LoVo (cell line): ENCODE data around the gene PTTG1.
"Not testable (repeated sequence)": the region's sequence is repeated elsewhere in the genome, so short reads cannot be mapped to it uniquely, and the experiment has no call there.

Experiments used
- DNase-seq: peaks from one replicate; pipeline ENCODE4 v3.0.0-alpha.2; 2016; ENCODE audit warnings: low spot score

The PTTG1 gene

DNA sequence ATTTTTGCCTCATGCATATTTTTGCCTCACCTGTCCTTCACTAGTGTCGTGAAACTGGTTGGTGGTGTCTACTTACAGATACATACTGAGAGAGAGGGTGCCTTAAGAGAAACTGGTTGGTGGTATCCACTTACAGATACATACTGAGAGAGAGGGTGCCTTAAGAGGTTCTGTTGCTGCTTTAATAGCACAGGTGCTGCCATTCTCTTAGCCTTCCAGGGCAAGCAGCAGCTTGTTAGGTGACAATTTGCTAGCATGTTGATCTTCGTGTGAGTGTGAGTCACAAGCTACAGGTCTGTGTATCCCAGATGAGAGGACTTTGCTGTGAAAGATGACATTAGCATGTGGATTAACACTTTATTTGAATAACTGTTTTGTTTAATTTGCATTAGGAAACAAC, 1.4 kb downstream of the PTTG1 start:
- no peak for DNase-seq

DNA sequence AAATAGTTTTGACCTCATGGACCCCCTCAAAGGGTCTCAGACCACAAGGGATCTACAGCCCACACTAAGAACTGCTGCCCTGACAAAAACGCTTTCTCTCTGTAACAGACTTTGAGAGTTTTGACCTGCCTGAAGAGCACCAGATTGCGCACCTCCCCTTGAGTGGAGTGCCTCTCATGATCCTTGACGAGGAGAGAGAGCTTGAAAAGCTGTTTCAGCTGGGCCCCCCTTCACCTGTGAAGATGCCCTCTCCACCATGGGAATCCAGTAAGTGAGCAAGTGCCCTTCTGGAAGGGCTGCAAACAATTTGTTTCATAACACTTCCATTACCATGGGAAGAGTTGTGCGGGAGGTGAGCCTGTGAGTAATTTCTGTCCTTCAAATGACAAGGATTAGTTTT, 6.0 kb downstream of the PTTG1 start:
- no peak for DNase-seq

DNA sequence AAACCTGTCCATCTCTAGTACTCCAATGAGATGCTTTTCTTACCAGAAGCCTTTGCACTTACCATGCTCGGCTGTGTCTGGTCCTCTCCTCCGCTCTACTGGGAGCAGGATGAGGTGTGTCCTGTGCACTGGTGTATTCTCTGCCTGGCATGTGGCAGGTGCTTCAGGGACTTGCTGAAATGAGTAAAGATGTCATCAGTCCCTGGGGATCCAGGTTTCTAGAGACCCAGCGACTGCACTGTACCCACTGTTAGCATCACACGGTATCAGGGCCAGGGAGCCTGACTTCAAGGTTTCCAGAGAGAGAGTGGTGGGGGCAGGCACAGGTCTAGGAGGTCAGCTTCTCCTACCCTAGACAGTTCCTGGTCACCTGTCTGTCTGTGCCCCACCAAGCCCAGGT, 10.5 kb downstream of the PTTG1 start:
- no peak for DNase-seq

DNA sequence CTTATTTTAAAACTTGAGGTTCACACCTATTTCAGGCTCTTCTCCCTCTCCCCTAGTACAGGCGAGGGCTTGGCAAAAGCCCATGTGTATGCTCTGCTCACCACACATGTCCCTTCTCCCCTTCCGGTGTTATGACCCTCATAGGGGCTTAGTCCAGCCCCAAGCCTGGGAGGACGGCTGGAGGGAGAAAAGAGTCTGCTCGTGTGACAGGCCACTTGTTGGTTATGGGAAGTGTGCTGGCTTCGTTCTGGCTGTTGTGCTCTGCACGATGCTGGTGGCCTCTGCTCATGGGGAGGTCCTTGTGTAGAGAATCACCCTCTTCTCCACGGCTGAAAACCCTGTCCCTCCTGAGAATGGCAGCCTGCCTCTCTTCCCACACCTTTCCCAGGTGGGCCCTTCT, 11.1 kb downstream of the PTTG1 start:
- DNase-seq: no peak

DNA sequence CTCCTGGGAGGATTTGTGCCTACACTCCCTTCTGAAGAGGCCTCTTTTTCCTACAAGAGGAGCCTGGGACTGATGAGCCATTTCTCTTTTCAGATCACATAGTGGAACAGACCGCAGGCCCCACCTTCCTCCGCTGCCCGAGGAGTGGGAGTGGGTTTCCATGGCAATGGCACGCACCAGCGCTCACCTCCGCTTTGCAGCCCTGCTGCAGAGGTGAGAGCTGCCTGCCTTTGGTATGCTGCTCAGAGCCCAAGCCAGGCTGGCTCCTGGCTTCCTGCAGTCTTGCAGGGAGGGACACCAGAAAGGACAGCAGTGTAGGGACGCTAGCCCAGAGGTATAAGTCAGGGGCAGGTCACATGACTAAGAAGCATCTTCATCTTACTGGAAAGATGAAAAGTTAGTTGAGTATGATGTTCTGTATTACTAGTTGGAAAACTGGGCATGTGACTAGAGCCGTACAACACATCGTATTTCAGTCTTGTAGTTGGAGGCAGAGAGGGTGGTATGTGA, 12.4 kb downstream of the PTTG1 start:
- DNase-seq: no peak

DNA sequence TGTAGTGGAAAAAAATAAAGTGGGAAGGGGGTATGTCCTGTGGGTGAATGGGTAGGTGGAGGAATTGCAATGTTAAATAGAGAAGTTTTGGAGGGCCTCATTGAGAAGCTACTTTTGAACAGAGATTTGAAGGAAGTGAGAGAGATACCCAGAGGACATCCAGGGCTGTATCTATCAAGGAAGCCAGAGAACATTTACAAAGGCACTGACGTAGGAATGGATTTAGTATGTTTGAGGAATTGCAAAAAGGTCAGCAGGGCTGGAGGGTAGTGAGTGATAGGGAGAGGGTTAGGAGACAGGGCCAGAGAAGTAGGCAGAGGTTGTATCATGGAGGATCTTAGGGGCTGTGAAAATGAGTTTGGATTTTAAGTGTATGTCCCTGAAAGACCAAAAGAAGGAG, 13.9 kb downstream of the PTTG1 start:
- DNase-seq: no peak

DNA sequence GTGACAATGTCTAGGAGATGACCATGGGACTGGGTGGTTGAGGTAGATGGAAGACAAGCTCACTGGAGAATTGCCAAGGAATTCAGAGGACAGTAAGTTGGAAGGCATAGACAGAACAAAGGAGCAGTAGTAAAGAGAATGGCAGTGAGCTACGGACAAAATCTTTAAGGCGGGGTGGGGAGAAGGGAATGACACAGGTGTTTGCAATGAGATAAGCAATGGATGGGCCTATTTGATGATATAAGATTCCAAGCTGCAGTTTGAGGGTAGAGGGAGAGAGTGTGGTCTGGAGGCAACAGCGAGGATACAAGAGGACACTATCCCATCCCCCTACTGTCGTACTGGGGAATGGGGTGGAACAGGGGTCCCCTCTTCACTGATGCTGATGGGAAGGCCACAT, 14.4 kb downstream of the PTTG1 start:
- no peak for DNase-seq

DNA sequence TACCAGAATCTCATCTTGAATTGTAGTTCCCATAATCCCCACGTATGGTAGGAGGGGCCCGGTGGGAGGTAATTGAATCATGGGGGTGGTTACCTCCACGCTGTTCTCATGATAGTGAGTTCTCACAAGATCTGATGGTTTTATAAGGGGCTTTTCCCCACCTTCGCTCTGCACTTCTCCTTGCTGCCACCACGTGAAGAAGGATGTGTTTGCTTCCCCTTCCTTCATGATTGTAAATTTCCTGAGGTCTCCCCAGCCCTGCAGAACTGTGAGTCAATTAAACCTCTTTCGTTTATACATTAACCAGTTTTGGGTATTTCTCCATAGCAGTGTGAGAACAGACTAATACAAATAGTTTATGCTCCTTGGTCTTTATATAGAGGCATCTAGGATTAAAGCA, 15.0 kb downstream of the PTTG1 start:
- DNase-seq: not testable (repeated sequence)

DNA sequence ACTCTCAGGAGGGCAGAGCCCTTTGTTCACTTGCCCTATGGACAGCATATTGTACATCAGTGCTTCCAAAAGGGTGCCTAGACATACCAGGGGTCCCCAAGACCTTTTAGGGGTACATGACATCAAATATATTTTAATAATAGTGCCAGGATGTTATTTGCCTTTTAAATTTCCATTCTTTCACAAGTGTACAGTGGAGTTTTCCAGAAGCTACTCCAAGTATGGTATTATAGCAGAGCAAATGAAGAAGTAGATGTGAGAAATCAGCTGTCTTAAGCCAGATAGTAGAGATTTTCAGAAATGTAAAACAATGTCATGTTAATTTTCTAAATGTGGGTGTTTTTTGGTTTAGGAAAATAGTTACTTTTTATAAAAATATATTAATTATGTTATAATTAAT, 15.6 kb downstream of the PTTG1 start:
- no peak for DNase-seq

DNA sequence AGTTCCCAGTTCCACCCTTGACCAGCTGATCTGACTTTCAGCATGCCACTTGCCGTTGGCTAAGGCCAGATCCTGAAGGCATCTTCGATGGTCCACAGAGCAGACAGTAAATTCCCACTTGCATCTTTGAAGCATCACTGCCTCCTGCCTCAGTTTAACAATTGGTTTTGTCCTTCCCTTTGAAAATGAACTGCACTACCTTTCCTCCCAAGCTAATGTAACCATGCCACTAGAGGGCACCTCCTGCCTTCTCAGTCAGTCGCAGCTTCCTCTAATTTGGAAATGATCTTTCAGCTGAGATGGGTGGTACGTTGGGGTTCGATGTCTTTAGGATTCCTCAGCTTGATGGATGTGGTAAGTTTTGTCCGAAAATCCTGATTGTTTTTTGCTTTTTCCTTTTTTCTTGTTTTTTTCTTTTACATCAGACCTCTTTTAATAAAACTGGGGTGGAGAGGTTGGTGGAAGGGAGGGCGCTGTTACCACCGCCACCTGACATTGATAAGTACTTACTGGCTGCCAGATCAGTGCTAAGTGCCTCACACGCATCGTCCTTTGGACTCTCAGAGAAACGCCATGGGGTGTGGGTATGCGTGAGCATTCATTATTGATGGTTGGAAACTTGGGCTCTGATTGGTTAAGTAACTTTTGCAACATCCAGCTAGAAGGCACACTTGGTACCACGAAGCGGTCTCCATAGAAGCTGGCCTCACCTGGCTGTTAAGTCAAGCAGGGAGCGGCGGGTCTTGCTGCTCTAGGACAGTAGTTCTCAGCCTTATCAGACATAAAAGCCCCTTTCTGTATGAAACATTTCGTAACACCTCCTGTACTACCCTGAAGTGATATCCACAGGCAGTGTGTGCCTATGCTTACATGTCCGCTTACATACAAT, 16.9 kb downstream of the PTTG1 start:
- DNase-seq: peak; percentile 71

DNA sequence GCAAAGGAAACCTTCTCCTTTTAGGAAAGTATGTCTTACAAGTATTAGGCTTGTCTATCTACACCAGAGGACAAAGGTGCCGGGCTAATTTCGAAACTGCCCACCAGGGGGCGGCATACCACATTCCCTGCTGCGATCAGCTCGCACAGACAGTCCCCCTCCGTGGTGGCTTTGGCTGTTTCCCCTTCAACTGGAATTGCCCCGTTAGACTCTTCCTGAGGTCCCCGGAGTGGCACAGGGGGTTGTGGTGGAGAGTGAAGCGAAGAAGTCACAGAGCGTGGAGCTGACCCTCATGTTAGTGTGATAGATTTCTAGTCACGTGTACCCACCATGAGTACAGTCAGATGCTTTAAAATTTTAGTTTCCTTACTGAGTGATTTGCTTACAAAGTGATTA, 17.5 kb downstream of the PTTG1 start:
- peak; percentile 86 for DNase-seq

DNA sequence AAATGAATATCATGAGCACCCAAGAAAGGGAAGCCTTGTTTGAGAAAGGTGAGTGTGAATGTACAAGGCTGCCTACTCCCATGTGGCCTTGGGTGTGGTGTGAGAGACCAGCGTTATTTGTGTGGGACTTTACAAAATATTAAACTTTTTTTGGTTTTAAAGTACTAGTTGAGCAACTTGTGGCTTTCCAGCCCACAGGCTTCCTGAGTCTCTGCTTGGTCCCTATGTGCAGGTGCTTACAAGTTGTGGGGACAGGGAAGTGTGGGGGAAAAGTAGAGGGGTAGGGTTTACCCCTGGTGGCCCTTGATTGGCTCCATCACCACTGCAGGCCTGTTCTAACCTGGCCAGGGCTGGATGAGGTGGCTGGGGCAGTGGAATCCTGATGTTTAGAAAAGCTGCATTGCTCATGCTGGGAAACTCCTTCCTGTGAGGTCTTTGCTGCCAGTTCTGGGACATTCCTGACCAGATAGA, 19.7 kb downstream of the PTTG1 start:
- DNase-seq: no peak

DNA sequence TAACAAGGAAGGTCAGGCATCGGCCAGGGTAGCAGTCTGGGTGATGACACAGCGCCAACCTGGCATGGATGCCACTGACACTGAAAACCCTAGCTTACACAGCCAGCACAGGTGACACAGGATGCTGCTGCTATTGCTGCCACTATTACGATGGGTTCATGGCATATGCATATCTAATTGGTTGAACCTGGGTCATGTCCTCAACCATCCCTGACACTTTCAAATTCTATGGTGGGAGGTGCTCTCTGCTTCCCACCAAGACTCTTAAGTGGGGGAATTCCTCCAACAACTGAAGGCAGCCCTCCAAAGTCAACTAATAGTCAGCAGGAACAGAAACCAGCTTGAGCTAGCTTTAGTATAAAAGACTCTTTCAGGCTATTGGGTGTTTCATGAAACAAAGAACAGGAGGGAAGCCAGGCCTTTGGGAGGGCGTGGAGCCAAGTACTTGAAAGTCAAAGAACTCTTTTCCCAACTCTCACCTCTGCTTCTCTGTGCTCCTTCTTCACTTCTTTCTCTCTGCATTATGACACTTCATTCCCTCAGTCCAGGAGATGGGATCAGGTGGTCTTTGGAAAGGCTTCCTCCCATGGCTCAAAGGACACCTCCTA, 21.3 kb downstream of the PTTG1 start:
- no peak for DNase-seq

DNA sequence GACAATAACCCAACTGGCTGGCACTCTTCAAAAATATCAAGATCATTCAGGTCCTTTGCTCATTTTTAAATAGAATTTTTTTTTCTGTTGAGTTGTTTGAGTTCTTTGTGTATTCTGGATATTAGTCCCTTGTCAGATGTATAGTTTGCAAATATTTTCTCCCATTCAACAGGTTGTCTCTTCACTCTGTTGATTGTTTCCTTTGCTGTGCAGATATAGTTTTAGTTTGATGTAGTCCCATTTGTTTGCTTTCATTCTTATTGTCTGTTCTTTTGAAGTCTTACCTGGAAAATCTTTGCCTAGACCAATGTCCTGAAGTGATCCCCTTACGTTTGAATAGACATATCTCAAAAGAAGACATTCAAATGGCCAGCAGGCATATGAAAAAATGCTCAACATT, 22.8 kb downstream of the PTTG1 start:
- DNase-seq: no peak

DNA sequence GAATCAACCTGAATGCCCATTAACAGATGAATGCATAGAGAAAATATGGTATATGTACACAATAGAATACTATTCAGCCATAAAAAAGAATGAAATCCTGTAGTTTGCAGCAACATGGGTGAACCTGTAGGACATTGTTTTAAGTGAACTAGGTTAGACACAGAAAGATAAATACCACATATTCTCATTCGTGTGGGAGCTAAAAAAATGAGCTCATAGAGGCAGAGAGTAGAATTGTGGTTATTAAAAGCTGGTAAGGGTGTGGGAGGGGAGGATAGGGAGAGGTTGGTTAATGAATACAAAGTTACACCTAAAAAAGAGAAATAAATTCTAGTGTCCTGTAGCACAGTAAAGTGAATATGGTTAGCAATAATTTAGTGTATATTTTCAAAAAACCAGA, 23.5 kb downstream of the PTTG1 start:
- no peak for DNase-seq

DNA sequence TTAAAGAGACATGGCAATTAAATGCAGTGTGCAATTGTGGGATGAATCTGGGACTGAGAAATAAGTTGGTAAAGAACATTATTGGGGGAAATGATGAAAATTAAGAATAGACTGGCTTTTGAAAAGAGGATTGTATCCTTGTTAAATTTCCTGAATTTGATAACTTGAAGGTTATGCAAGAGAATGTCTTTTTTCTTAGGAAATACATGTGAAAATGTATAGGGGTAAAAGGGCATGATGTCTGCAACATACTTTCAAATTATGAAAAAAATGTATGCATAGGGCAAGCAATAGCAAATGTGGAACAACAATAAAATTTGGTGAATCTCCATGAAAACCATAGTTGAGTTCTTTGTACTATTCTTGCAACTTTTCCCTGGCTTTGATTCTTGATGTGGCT, 24.1 kb downstream of the PTTG1 start:
- DNase-seq: no peak

DNA sequence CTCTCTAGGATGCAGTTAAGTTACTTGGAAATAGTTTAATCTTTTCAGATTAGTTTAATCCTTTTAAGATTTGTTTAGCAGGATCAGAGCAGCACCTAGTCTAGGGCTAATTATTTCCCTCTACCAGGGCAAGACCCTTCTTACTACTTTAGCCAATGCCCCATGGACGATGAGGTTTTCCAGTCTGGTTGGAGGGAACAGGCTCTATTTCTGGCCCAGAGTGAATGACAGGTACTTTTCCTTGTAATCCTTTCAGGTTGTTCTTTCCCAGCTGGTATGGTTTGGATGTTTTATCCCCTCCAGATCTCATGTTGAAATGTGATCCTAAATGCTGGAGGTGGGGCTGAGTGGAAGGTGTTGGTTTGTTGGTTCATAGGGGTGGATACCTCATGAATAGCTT, 27.2 kb downstream of the PTTG1 start:
- DNase-seq: no peak

DNA sequence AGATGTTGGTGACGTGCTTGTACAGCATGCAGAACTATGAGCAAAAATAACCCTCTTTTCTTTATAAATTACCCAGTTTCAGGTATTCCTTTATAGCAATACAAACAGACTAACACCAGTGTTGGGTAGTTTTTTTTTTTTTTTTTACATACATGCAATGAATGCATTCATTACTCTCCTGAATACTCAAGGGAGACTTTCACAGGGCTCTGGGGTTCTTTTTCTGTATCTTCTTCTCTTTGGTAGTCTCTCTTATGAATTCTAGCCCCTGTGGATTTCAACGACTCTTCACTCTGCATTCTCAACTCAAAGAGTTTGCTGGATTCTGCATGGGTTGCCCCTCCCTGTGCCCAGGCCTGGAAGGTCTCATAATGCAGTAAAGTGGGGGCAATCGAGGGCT, 27.8 kb downstream of the PTTG1 start:
- DNase-seq: no peak

DNA sequence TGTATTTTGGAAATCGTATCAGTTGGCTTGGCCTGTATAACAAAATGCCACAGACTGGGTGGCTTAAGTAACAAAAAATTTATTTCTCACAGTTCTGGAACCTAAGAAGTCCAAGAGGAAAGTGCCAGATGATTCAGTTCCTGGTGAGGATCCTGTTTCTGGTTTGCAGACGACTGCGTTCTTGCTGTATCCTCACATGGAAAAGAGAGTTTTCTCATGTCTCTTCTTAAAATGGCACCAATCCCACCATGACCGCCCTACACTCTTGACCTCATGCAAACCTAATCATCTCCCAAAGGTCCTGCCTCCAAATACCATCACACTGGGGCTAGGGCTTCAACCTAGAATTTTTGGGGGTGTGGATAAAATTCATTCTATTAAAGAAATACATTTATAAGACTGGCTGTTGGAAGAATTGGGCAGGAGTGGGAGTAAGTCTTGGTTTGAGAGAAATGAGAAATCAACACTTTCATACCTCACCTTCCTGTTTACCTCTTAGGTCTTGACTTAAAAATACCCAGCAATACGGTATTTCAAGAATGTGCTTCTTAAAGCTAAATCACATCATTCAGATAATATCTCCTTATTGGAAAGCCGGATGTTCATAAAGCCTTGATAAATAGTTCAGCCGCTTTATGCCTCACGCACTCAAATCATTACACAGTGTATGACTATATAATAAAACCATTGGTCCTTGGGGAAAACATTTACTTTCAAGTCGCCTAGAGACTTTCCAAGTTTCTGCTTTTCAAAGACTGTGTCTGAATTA, 28.7 kb downstream of the PTTG1 start:
- DNase-seq: no peak

DNA sequence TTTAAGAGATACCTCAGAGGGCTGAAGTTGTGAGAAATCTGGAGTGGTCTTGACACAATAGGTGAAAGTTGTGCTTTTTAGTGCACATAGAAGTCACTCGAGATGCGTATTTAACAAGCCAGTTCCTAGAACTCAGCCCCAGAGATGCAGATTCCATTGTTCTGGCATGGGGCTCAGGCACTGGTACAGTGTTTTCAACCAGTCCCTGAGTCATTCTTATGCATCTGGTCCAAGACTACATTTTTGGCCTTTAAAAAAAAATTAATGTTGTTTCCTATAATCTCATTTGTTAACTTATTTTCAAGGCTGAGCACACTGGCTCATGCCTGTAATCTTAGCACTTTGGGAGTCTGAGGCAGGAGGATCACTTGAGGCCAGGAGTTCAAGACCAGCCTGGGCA, 29.6 kb downstream of the PTTG1 start:
- no peak for DNase-seq

DNA sequence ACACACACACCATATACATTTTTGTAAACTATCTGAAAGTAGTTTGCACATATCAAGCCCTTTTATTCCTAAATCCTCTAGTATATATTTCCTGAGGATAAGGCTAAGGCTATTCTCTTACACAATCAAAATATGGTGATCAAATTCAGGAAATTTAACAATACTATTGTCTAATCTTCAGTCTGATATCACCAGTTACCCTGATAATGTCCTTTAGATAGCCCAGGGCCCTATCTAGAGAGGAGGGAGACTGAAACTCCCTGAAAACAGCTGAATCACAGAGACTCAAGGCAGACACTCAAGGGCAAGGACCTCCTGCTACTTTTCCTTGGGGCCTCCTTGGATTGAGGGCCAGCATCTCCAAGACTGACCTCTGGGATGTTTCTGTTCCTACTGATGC, 30.4 kb downstream of the PTTG1 start:
- DNase-seq: no peak

DNA sequence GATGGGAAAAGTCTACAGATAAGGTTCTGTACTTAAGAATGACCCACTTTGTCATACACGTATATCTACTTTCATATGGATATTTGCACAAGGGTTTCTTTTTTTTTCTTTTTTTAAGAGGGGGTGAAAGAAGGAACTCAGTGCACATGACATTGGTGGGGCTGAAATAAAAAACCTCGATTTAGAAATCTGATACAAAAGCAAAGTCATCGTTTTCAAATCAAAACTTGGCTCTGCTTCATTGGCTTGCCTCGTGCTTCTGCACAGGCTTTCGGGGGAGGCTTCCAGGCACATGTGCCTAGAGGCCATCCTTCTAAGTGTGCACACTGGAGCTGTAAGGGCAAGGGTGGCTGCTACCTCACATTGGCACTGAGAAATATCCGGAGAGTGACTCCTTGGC, 31.1 kb downstream of the PTTG1 start:
- DNase-seq: no peak

DNA sequence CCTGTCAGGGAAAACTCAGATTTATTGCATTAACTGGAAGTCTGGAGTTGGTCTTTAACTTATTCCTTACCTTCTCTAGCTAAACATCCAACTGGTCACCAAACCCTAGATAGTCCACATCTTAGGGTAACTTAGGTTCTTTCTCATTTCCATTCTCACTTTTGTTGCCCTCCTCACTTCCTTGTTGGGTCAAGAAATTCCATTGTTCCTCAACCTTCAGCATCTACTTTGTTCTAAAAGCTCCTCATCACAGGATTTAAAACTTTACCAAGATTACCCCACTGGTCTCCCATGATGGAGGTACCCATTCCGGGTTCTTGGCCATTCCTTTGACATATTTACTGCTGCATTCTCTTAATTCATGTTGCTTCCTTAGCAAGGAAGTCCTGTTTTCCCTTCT, 32.1 kb downstream of the PTTG1 start:
- no peak for DNase-seq
